HG03097 (cell line): ENCODE measurements around the gene MYO9A.

Experiments
- ATAC-seq: cut with Tn5 transposase; IDR thresholded peaks from one replicate; pipeline ENCODE4 v1.9.1; 2021; ENCODE audit not compliant: unreplicated experiment, low FRiP score

MYO9A gene

DNA sequence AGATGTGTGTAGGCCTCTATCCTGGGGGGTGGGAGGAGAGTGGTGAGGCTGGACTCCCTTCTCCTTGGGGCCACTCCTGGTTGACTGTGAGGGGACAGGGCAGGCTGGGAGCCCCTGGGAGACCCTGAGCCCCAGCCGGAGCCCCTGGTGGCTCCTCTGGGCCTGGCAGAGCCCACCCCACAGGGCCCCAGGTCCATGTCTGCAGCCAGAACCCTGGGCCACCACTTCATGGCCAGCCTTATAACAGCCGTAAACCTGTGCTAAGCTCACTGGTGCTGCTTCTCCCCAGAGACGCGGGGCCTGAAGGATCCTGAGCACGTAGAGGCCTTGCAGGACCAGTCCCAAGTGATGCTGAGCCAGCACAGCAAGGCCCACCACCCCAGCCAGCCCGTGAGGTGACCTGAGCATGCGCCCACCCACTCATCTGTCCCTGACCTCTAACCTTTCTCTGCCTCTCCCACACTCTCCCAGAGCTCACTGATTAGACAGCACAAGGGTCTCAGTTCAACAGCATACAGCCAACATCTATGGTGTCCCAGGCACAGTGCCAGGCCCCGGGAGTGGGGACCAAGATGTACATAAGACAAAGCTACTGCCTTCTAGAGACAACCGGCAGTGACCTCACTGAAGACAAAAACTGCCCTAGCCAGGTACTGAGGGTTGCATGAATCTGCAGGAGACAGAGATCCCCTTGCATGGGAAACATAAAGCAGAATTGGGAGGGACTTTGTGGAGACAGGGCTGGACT is 304.1 kb downstream of the MYO9A start:
- no peak for ATAC-seq

- ATAC-seq, result no peak
Measured at GRCh38 chr15:71812966-71813722, 304.8 kb downstream of the MYO9A start.

GRCh38 chr15:71811752-71812735 is 305.9 kb downstream of the MYO9A start:
- no peak for ATAC-seq

GRCh38 chr15:71811036-71811736 is 306.8 kb downstream of the MYO9A start:
- no peak for ATAC-seq

DNA sequence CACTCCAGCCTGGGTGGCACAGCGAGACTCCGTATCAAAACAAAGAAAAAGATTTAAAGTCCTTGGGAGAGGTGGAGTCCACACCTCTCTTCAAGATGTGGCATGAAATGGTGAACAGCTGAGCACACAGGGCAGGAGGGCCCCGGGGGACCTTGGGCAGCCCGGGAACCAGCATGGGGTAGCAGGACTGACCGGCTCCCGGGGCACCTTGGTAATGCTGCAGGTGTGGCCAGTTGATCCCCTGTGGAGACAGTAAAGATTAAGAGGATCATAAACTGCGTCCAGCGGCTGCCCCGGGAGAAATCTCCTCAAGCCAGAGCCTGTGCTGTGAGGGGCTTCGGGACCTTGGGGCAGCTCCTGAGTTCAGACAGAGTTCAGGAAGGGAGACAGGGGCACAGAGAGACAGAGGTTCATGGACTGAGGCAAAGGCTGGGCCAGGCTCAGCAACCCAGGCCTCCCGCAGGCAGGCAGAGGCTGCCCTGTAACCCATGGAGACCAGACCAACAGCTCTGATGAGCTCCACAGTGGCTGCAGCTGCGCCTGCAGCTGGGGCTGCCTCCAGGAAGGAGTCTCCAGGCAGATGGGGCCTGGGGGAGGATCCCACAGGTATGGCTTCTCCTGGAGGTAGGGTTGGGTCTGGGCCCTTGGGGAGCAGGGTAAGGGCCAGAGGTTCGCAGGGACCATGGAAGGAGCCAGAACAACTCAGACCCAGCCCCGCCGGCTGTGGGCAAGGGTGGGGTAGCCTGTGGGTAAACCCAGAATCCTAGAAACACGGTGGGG is 307.5 kb downstream of the MYO9A start, which contains the start of gene NR2E3:
Gene NR2E3 (plus strand): TSS at position 299 of the 780 bp plus-strand sequence. CDS start 190 bp downstream, at position 489.
- no peak for ATAC-seq

GRCh38 chr15:71809346-71809745 is 308.6 kb downstream of the MYO9A start:
- no peak for ATAC-seq

DNA sequence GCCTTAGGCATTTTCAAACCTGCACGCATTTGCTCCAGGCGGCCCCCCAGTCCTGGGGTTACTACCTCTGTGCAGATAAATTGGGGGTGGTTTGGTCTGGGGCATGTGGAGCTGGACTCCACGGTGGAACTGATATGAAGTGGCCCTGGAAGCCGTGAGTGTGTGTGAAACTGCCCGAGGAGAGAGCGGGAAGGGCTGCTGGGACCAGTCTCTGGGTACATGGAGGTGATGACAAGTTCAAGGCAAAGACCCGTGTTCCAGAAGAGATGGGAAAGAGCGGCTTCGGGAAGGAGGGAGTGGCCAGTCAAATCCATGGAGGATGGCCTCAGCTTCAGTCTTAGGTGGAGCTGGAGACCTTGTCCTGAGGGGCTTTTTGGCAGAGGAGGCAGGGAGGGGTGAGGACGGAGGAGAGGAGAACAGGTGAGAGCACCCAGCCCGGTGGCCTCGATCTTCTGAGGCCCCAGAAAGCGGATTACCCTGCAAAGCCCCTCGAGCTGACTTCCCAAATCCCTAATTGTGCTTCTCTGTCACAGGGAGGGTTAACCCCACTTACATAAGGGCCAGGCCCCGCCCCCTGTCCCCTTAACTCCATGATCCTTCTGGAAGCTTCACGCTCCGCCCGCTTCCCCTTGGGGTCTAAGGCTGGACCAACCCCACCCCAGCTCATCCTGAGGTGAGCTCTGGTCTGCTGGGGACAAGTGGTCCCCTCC is 309.5 kb downstream of the MYO9A start:
- ATAC-seq, result no peak

GRCh38 chr15:71807691-71808091 is 310.3 kb downstream of the MYO9A start:
- no peak for ATAC-seq

DNA sequence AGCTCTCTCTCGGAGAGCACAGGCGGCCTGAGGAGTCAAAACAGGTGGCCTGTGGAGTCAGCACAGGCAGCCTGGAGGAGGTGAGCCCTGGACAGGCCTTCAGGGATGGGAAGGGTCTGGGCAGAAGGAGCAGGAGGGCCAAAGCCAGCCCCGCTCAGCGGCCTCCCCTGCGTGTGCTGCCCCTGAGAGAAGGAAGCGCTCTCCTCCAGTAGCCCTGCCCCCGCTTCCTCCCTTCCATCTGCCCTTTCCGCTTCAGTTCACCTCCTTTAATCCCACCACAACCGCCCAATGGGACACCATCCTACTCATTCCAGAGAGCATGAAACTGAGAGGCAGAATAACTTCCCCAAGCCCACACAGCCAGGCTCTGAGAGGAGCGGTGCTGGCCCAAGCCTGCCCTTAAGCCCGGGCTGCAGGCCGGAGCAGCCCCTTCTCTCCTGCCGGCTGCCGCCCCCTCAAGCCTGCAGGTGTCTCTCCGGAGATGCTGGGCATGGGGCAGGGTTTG is 310.8 kb downstream of the MYO9A start:
- ATAC-seq, result no peak

DNA sequence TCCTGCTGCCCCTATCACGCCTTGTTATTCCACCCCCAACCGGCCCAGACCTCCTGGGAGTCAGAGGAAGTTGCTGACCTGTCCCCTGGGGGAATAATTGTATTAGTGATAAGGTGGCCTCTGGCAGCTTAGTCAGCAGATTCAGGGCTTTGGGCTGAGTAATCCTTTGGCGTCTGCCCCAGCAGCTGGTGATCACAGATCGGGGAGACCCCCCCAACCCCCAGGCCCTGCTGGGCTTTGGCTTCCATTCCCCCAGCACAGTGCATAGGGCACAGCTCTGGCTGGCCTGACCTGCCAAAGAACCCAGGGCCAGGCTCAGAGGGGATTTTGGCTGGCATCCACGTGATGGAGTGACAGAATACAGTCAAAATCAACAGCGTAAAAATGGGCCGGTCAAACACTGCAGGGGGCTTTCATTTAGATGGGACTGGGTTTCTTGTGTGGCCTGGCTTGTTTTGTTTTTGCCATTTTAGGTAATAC is 311.5 kb downstream of the MYO9A start:
- ATAC-seq, result no peak

DNA sequence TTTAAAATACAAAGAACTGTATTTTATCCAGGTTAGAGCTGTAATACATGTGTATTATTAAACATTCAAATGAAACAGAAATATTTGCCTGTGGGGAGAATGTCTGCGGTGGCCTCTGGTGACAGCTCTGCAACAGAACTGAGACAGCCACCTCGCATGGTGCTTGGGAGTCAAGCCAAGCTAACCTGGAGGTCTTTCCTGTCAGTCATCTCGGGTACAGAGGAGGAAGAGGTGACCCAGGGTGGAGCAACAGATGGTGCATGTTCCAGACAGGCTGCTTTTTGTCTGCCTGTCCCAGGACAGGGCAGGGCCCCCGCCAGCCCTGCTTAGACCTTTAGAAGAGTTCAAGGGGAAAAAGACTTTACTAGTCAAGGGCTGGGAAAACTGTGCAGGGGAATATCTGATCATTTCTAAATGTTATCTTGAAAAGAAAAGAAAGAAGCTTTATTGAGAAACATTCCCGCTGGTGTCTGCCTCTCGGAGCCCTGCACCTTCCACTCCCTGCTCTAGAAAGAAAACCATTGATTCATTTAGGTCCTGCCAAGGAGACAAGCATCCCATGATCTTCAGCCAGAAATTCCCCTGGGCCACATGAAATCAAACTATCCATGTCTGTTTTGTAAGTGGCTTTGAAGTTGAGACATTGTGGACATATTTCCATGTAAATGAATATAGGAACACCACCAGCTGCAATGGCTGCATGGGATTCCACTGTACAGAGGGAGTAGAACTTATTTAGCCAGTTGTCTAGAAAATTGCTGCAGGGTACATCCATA is 313.1 kb downstream of the MYO9A start:
- no peak for ATAC-seq

- no peak for ATAC-seq
Measured at GRCh38 chr15:71804226-71804625, 313.7 kb downstream of the MYO9A start.

GRCh38 chr15:71802770-71803169 is 315.2 kb downstream of the MYO9A start:
- ATAC-seq, result no peak

DNA sequence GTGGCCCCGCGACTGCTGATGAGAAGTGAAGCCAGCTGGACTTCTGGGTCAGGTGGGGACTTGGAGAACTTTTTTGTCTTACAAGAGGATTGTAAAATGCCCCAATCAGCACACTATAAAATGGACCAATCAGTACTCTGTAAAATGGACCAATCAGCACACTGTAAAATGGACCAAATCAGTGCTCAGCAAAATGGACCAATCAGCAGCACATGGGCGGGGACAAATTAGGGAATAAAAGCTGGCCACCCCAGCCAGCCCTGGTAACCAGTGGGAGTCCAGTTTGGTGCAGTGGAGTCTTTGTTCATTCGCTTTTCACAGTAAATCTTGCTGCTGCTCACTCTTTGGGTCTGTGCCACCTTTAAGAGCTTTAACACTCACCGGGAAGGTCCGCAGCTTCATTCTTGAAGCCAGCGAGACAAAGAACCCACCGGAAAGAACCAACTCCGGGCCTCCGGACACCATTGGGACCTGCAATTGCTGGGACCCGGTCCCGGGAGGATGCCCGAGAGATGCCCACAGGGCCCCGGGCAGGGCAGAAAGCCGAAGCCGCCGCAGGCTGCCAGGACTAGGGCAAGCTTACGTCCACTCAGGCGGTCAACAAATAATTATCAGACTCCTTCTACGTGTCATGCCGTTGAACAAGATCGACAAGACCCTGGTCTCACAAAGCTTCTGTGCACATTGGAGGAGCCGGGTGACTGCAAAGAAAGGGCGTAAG is 315.9 kb downstream of the MYO9A start:
- no peak for ATAC-seq

GRCh38 chr15:71800835-71801745 is 316.9 kb downstream of the MYO9A start:
- ATAC-seq, result no peak

DNA sequence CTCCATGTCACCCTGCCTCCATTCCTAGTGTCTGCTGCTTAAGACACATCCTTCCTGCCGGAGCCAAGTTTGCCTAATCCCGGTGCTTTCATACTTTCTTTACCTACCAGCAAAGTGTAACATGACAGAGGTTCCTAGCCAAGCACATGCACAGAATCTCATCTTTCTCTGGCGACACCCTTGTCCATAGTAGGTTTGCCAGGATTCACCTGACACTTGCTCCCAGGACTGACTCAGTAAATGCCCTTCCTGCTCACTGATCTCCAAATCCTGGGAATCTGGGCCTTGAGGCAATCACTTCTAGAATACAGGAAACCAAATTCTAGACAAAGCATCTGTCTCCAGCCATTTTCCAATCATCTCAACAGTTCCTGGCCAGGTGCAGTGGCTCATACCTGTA is 317.8 kb downstream of the MYO9A start:
- no peak for ATAC-seq
